ENCODE measurements around the gene PRSS37.

DNA sequence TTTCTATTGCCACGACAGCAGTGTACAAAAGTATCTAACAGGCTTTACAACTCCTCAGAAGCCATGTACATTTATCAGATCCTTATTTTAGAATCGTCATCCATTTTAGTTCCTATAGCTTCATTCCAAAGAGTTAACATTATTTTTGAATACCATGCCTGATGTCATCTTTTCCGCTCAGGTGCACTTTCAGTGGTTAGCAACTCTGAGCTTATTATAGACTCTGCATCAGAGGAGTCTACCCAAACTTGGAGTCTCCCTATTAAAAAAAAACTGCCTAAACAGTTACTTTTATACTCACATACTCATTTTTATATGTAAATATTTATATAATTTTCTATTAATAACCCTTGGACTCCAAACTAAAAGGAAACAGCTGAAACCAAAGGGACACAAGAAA is 31.6 kb upstream of the PRSS37 start:
- TF ChIP-seq, protein P1, sequence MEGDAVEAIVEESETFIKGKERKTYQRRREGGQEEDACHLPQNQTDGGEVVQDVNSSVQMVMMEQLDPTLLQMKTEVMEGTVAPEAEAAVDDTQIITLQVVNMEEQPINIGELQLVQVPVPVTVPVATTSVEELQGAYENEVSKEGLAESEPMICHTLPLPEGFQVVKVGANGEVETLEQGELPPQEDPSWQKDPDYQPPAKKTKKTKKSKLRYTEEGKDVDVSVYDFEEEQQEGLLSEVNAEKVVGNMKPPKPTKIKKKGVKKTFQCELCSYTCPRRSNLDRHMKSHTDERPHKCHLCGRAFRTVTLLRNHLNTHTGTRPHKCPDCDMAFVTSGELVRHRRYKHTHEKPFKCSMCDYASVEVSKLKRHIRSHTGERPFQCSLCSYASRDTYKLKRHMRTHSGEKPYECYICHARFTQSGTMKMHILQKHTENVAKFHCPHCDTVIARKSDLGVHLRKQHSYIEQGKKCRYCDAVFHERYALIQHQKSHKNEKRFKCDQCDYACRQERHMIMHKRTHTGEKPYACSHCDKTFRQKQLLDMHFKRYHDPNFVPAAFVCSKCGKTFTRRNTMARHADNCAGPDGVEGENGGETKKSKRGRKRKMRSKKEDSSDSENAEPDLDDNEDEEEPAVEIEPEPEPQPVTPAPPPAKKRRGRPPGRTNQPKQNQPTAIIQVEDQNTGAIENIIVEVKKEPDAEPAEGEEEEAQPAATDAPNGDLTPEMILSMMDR (IDR thresholded peaks at IDR 0.05; ENCODE audit: low read length) = no peak
- TF ChIP-seq EZH2phosphoT487 (IDR thresholded peaks at IDR 0.05; ENCODE audit: low read length) (no peak), EZH2 (optimal IDR thresholded peaks at IDR 0.05; ENCODE audit: low read depth, low read length) (no peak)
